Measurements from ENCODE around the gene TMEM213. TPM values are rescaled to one million over a fixed set of nuclear protein-coding genes. Genes with fewer than 3 reads are reported as not detected.
"Not testable (repeated sequence)": the region's sequence is repeated elsewhere in the genome, so short reads cannot be mapped to it uniquely, and the experiment has no call there.

TMEM213 gene
- total RNA-seq, 1 donor from 2014 or later = 1.9 TPM

- Histone ChIP-seq H3K4me1 (no peaks in the 10 kb centered on the region), H3K36me3 (no peaks in the 10 kb centered on the region), H3K4me3 (no peak overlapping the region), H3K27ac (no peak overlapping the region), H3K9me3 (no peaks in the 10 kb centered on the region), H3K27me3 (ENCODE audit: low read depth) (no peaks in the 10 kb centered on the region)
- intact Hi-C loops (cut with DNase I) = no loop called here
- no peak for TF ChIP-seq CTCF (IDR thresholded peaks at IDR 0.05)
- no peak for DNase-seq
- peak; percentile 74 to 82 for ATAC-seq
Observed at GRCh38 chr7:138776166-138776833, 21.5 kb upstream of the TMEM213 start.

- DNase-seq (no peak), ATAC-seq (no peak)
- Histone ChIP-seq H3K36me3 (no peaks in the 10 kb centered on the region), H3K9me3 (no peaks in the 10 kb centered on the region), H3K27me3 (ENCODE audit: low read depth) (no peaks in the 10 kb centered on the region), H3K27ac (no peak overlapping the region), H3K4me1 (no peaks in the 10 kb centered on the region), H3K4me3 (no peak overlapping the region)
- TF ChIP-seq CTCF (IDR thresholded peaks at IDR 0.05) = no peak
- intact Hi-C loops (cut with DNase I) = no loop called here
Observed at GRCh38 chr7:138781004-138781403, 16.8 kb upstream of the TMEM213 start.

GRCh38 chr7:138784692-138785091, 13.1 kb upstream of the TMEM213 start:
- DNase-seq (no peak), ATAC-seq (peak; percentile 89 to 94)
- Histone ChIP-seq H3K27me3 (ENCODE audit: low read depth) (no peaks in the 10 kb centered on the region), H3K4me1 (no peaks in the 10 kb centered on the region), H3K9me3 (no peaks in the 10 kb centered on the region), H3K4me3 (no peak overlapping the region), H3K36me3 (no peaks in the 10 kb centered on the region), H3K27ac (no peak overlapping the region)
- intact Hi-C loops (cut with DNase I) = no loop called here
- no peak for TF ChIP-seq CTCF (IDR thresholded peaks at IDR 0.05)

GRCh38 chr7:138785587-138786437, 12.0 kb upstream of the TMEM213 start:
- ATAC-seq = peak; percentile 46 to 51
- Histone ChIP-seq H3K27me3 (ENCODE audit: low read depth) (no peaks in the 10 kb centered on the region), H3K36me3 (no peaks in the 10 kb centered on the region), H3K4me3 (no peak overlapping the region), H3K9me3 (no peaks in the 10 kb centered on the region), H3K4me1 (no peaks in the 10 kb centered on the region), H3K27ac (no peak overlapping the region)
- intact Hi-C loops (cut with DNase I) = no loop called here
- no peak for TF ChIP-seq CTCF (IDR thresholded peaks at IDR 0.05)
- no peak for DNase-seq

GRCh38 chr7:138796038-138796615, 1.7 kb upstream of the TMEM213 start:
- TF ChIP-seq CTCF (IDR thresholded peaks at IDR 0.05) = no peak
- no peak for DNase-seq
- H3K36me3 ChIP-seq = no peaks in the 10 kb centered on the region
- ATAC-seq = no peak
- intact Hi-C loops (cut with DNase I) = no loop called here
- H3K27ac ChIP-seq = no peak overlapping the region
- H3K27me3 ChIP-seq (ENCODE audit: low read depth) = no peaks in the 10 kb centered on the region
- H3K4me3 ChIP-seq = no peak overlapping the region
- H3K9me3 ChIP-seq = no peaks in the 10 kb centered on the region
- H3K4me1 ChIP-seq = no peaks in the 10 kb centered on the region

- H3K4me1 ChIP-seq; H3K36me3 ChIP-seq; intact Hi-C loops (cut with DNase I); H3K27me3 ChIP-seq (ENCODE audit: low read depth); DNase-seq; H3K4me3 ChIP-seq; H3K27ac ChIP-seq; ATAC-seq; H3K9me3 ChIP-seq: not testable (repeated sequence)
Observed at GRCh38 chr7:138797046-138797445, 748 bp upstream of the TMEM213 start.

Measured in lower lobe of right lung (tissue), 2 donors.